ENCODE measurements around the gene PELI2.

DNA sequence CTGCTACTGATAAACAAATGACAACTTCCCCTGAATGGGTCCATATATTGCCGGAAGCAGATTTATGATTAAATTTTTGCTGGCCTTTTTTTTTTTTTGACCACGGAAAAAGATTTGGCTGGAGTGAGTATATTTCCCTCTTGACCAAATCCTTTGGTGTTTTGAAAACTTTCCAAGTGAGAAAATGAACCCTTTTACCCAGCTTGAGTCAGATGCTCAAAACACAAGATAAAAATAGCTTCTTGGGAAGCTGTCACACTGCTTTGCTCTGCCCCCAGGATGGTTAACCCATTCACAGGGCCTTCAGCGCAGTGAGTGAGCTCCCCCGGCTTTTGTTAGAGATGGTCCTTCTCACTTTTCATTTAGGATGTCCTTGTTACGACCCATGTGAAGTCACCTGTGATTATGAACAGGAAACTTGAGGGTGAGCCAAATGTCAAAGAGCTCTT lies 224.3 kb downstream of the PELI2 start:
- TF ChIP-seq, protein P1, sequence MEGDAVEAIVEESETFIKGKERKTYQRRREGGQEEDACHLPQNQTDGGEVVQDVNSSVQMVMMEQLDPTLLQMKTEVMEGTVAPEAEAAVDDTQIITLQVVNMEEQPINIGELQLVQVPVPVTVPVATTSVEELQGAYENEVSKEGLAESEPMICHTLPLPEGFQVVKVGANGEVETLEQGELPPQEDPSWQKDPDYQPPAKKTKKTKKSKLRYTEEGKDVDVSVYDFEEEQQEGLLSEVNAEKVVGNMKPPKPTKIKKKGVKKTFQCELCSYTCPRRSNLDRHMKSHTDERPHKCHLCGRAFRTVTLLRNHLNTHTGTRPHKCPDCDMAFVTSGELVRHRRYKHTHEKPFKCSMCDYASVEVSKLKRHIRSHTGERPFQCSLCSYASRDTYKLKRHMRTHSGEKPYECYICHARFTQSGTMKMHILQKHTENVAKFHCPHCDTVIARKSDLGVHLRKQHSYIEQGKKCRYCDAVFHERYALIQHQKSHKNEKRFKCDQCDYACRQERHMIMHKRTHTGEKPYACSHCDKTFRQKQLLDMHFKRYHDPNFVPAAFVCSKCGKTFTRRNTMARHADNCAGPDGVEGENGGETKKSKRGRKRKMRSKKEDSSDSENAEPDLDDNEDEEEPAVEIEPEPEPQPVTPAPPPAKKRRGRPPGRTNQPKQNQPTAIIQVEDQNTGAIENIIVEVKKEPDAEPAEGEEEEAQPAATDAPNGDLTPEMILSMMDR (IDR thresholded peaks at IDR 0.05; ENCODE audit: poor library complexity): no peak
- TF ChIP-seq EZH2 (IDR thresholded peaks at IDR 0.05; ENCODE audit: borderline replicate concordance): no peak
- no peak for TF ChIP-seq EZH2phosphoT487 (IDR thresholded peaks at IDR 0.05; ENCODE audit: low read depth, severe bottlenecking, unreplicated experiment)

Data from hepatocyte (in vitro differentiated cells).